ACHN (cell line): ENCODE data around the gene CBFA2T2.
"Not testable (repeated sequence)": the region's sequence is repeated elsewhere in the genome, so short reads cannot be mapped to it uniquely, and the experiment has no call there.

Experiments used
- DNase-seq: peaks from one replicate; pipeline ENCODE4 v3.0.0-alpha.2; 2015
- in situ Hi-C: cut with HindIII; loops from 2 replicates; pipeline ENCODE4 v1.10.0; 2017; ENCODE audit warnings: low sequenced_read_pairs, low pct_ligation_motif_present, low pct_unique_long_range_greater_than_20kb

Gene CBFA2T2

DNA sequence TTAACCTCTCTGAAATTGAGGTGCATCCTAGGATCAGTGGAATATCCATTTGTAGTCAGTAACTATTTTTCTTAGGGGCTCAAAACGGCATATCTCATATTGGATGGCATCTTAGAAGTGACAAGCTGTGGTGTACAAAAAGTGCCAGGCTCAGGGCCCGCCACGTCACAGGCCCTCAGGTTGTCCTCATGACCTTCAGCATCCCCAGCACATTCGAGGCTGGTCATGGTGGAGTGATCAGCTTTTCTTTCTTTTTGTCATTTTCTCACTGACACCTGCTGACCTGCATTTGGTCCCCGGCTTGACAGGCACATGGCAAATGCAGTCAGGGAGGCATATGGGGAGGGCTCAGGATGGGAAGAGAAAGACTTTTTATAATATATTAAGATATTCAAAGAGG, 203.4 kb downstream of the CBFA2T2 start:
- DNase-seq: no peak
- in situ Hi-C loops: no loop called here

DNA sequence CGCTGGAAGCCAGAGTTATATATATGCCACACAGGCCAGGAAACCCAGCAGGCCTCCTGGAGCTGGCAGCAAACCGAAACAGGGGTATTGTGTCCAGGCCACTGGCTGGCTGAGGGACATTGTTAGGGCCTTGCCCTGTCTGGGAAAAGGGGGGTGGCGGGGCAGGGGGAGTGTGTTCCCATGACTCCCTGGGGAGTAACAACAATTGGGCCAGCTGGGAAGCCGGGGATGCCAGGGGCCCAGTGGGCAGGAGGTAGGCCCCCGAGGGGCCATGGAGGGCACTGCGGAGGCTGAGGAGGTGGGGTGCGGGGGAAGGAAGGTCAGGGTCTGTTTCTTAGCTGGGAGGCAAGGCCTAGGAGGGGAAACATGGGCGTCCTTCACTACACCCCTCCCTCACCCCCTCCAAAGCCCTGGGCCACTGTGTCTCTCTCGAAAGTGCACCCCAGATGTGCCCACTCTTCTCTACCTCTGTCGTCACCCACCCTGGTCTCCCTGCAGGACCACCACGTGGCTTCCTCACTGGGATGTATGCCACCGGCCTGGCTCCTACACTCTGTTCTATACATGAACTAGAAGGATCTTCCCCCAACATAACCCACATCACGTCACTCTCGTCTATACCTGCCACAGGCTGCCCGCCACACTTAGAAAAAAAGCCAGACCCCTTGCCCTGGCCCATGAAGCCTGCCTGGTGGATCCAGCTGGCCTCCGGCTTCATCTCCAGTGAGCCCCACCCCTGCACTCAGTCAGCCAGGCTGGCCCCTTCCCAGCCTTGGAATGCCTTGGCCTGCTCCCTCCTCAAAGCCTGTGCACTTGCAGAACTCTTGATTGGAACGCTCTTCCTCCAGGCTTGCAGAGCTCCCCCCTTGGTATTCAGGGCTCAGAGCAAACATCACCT, 204.1 kb downstream of the CBFA2T2 start:
- DNase-seq: no peak
- in situ Hi-C loops: no loop called here

DNA sequence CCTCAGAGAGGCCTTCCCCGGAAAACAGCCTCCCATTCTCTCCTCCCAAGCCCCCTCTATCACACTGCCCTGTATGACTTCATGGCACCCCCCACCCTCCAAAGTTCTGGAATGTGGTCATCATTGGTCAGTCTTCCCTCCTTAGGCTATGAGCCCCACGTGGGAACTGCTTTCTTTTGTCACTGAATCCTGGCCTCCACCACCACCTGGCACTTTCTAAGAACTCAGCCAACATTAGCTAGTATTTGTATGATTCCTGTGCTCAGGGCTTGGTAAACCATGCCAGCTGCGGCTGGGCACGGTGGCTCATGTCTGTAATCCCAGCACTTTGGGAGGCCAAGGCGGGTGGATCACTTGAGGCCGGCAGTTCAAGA, 204.7 kb downstream of the CBFA2T2 start:
- in situ Hi-C loops: no loop called here
- no peak for DNase-seq

DNA sequence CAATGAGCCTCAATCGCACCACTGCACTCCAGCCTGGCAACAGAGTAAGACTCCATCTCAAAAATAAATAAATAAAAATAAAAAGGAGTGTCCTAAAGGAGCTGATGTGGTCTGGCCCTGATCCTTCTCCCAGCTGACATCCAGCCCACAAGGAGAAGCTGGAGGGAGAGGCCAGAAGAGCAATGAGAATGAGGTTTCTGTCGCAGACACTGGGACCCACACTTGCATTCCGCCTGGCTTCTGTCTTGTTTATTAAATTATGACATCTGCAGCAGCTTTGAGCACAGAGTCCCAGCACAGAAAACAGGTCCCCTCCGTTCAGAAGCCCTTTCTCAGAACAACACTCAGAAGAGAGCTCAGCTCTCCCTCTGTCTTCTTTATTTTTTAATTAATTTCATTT, 206.6 kb downstream of the CBFA2T2 start:
- DNase-seq: no peak
- in situ Hi-C loops: no loop called here

DNA sequence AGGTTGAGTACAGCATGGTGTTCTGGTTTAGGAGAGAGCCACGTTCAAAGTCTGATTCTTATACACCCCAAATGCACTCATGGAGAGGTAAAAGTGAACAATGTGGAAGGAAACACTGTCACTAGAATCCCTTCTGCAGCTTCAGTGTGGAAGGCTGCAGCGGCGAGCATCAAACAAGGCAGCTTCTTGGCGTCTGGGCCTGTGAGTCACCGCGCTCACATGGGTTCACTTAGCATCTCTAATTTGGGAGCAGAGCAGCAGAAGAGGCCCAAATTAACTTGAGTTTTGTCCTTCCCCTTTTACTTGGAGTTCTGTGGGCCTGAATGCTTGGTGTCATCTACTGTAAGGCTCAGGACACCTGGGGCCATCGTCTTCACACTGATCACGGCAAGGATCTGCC, 207.2 kb downstream of the CBFA2T2 start:
- in situ Hi-C loops: no loop called here
- DNase-seq: no peak

DNA sequence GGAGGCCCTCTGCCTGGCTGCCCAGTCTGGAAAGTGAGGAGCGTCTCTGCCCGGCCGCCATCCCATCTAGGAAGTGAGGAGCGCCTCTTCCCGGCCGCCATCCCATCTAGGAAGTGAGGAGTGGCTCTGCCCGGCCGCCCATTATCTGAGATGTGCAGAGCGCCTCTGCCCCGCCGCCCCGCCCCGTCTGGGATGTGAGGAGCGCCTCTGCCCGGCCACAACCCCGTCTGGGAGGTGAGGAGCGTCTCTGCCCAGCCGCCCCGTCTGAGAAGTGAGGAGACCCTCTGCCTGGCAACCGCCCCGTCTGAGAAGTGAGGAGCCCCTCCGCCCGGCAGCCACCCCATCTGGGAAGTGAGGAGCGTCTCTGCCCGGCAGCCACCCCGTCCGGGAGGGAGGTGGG, 209.1 kb downstream of the CBFA2T2 start:
- DNase-seq, in situ Hi-C loops: not testable (repeated sequence)
